NCI-H1694 (cell line): ENCODE results near the gene ME3.

Experiments
- DNase-seq: peaks from one replicate; lab custom pipeline; 2025; lab: John Stamatoyannopoulos, UW

The ME3 gene

GRCh38 chr11:86692746-86693145, 20.3 kb upstream of the ME3 start:
- DNase-seq: no peak

GRCh38 chr11:86692317-86692716, 19.9 kb upstream of the ME3 start:
- DNase-seq: no peak

DNA sequence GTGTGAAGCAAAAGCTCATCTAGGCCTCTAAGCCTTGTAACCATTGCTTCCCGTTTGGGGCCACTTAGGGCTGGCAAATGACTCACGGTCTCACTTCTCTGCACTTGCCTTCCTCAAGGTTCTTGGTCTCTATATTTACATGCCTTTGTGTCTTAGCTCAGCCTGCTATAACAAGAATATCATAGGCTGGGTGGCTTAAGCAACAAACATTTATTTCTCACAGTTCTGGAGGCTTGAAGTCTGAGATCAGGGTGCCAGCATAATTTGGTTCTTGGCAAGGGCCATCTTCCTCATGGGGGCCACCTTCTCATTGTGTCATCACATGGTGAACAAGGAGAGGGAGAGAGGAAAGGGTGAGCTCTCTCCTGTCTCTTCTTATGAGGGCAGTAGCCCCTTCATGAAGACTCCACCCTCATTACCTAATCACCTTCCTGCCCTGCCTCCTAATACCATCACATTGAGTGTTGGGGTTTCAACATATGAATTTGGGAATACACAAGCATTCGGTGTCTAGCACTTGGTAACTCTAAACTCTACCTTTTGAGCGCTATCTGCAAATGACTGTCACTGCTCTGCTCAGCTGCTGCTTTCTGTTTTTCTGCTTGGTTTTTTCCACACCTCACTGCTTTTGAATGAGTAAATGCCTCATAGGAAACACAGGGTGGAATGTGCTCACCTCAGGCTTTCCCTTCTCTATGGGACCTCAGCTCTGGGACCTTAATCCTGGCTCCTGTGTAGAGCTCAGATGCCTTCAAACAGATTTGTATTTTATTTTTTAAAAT, 16.2 kb upstream of the ME3 start:
- no peak for DNase-seq

- no peak for DNase-seq
Measured at GRCh38 chr11:86687185-86687778, 14.9 kb upstream of the ME3 start.

DNA sequence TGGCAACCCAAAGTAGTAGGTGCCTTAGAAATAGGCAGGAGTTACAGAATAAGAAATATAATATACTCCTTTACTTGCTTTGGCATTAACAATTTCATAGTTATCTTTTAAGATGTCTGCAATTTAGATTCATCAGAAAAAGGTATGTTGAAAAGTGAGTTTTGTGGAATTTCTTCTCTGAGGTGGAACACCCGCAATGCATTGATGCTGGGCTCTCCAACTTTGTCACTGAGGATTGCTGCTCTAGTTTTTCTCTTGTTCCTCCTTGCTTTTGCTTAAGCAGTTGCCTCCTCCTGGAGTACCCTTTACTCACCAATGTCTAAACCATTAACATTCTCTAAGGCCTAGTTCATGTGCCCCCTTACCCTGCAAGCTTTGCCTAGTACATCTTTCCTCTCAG, 14.1 kb upstream of the ME3 start:
- DNase-seq: no peak

- no peak for DNase-seq
Measured at GRCh38 chr11:86681483-86681756, 9.0 kb upstream of the ME3 start.

DNA sequence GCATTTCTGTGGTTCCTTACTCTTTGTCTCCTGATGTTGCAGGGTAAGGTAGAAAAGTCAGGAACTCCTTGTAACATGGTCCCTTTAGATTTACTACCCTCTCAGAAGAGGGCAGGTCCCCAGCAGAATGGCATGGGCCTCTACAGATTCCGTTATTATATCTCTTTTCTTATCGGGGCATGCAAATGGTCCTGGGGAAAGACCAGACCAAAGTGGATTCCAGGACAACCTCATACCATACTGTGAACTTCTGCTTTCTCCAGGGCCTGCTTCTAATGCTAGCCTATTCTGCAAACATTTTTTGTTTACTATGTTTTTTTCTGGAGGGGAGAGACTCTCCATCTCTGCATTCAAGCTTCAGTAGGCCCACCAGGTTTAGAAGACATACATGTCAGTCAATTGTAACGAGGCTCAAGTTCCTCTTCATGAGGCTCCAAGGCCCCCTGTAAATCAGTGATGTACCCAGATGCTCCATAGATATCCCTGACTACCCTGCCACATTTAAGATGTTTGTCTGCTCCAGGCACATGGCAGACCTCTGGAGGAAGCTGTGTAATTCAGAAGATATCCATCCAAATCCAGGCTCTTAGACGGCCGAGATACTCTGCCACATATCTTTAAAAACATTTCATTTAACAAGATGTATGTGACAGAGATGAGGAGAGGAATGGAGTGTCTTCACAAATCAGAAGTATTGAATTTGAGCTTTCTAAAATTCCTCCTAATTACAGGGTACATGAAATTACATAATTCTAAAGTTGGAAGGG, 8.5 kb upstream of the ME3 start:
- no peak for DNase-seq

- no peak for DNase-seq
Measured at GRCh38 chr11:86678823-86679222, 6.4 kb upstream of the ME3 start.

DNA sequence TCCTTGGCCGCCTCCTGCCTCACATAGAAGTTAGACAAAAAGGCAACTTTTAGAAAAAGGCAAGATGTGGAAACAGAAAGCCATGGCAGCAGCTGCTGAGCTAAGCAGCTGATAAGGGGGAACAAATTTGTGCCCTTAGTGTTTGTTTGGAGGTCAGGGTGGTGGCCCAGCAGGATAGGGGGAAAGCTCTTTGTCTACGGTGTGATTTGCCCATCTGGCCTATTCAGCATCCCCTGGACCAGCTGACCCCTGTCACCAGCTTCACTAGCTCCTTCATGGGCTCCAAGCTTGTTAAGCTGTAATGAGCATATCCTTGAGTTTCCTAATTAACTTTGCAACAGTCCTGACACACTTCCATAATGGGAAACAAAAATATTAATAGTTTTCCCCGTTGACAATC, 5.9 kb upstream of the ME3 start:
- DNase-seq: no peak

DNA sequence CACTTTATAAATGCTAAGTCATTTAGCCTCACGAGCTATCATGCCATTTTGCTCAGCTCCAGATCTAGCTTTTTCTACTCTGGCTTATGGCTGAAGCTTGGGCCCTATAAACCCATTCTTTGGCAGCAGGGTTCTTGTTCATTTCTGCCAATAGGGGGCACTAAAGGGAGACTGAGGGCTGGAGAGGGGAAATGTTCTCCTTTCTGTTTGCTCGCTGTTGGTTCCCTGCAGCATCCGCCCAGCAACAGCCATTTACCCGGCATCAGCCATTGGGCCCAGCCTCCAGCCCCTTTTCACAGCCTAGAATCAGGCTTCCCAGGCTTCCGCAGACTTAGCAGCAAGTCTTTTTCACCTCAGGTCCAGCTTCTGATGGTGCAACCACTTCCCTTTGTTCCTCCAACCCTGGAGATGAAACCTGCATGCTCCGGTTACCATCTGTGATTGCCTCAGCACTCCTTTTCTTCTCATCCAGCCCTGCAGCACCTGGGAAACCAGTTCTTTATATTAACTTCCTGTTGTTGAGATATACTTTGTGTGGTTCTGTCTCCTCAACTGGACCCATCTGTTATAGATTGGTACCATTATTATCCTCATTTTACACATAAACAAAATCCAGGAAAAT, 4.2 kb upstream of the ME3 start:
- DNase-seq: peak; percentile 11

DNA sequence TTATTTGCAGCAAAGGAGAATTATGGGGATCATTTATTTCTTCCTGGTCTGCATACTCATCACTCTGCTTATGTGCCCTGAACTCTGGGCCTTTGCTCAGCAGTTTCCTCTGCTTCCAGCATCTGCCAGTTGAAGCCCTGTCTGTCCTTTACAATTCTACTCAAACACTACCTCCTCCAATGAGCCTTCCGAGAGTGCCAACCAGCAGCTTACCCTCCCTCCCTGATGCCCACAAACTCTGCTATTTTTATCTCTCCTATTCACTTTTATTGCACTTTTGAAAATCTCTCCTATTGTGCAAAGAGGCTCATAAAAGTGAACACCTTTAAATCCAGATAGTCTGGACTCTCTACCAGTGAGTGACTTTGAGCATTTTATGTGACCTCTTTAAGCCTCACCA, 3.6 kb upstream of the ME3 start:
- no peak for DNase-seq

DNA sequence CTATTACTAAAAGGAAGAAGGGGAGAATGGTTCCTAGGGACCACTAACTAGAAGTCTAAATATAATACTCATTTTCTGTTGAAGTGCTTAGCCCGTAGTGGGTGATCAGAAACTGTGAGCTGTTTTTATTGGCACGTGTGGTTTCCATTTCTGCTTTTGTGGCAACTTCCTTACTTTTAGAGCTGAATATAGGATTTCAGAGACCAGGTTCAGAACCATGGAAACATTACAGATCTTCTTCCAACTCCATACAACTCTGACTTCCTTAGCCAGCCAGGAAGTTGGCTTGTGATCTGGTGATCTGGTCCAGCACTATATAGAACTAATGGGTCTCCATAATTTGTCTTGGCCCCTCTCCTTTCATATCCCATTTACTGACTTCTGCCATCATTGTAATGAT, 2.6 kb upstream of the ME3 start:
- DNase-seq: no peak

DNA sequence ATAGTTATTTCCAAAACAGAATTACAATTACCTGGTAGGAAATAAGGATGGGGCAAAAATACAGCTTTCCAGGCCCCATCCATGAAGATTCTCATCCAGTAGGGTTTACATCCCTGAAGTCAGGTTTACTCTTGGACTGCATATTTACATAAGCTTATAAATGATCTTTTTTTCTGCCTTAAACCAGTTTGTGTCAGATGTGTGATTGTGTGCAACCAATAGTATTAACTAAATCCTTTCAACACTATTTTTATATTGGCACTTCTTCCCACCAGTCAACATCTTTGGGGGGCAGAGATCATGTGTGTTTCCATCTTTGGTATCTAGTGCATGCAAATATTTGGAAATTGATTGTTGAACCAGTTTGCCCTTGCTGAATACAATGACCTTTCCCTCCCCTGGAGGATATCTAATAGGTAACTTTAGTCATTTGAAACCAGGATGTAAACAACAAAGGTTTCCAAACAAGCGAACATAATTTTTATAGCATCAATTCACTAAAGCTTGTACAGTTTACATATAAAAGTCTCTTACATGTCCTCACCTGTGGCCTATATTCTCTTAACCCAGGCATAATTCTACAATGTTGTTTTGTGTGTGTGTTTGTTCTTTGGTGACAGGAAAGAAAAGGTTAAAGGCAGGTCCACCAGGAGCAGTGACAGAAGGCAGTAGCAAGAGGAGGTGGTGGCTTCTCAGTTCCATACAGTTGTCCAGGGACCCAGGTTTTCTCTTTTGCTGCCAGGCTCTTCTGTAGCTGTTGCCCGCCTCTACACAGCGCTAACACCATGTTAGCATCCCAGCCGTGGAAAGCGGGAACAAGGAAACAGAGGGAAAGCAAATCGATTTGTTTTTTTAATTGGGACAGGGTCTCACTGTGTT, 1.7 kb upstream of the ME3 start:
- DNase-seq: no peak

DNA sequence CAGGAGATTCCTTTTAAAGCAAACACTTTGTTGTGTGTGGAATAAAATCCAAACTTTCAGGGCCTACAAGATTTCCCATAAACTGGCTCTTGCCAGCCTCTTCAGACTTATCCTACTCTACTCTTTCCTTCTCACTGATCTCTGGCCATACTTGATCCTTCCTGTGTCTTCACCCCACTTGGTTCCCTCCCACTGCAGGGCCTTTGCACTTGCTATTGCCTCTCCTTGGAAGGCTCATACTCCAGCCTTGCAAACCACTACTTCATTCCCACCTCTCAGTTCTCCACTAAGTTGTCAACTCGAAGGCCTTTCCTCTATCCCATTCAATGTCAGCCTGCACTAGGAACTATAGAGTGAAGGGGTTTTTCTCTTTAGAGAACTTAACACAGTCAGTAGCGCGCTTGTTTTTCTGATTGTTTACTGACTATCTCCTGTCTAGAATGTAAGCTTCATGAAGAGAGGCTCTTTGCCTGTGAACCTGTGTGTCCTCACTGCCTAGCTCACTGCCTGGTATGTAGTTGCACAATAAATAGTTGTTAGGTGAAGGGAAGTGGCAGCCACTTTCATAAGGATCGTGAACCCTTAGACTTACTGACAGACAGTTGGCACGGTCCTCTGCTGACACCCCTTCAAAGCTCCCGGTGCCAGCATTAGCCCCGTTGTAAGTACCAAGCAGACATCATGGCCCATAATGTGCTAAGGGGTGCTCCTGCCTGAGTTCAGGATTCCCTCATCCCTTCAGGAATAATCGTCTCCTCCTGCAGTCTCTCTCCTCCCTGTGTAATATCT, 833 bp upstream of the ME3 start:
- no peak for DNase-seq

- DNase-seq: peak; percentile 12
Measured at GRCh38 chr11:86671531-86672006, 847 bp downstream of the ME3 start.

- DNase-seq: no peak
Measured at GRCh38 chr11:86670911-86671310, 1.5 kb downstream of the ME3 start.

GRCh38 chr11:86670181-86670580, 2.2 kb downstream of the ME3 start:
- DNase-seq: no peak

DNA sequence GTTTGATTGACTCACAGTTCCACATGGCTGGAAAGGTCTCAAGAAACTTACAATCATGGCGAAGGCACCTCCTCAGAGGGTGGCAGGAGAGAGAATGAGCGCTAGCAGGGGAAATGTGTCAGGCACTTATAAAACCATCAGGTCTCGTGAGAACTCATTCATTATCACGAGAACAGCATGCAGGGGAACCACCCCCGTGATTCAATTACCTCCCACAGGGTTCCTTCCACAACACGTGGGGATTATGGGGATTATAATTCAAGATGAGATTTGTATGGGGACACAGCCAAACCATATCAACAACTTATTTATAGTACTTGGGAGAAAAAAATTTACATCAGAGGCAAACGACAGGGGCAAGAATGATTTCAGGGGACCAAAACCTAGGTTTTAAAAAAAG, 3.0 kb downstream of the ME3 start:
- DNase-seq: no peak

DNA sequence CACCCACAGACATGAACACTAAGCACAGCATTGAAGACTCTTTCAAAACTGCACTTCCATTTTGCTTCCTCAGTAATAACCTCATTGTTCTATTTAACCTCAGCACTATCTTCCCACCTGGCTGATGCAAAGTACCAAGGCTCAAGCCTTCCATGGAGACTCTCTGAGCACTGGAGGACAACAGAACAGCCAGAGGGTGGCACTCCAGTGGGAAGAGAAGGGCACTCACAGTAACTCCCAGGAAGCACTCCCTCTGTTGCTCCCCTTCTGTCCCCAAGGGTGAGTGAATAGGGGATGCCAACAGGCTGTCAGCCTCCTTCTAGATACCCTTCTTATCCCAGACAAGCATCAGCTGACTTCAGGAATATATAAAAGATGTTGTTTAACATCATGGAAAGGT, 3.5 kb downstream of the ME3 start:
- DNase-seq: no peak

DNA sequence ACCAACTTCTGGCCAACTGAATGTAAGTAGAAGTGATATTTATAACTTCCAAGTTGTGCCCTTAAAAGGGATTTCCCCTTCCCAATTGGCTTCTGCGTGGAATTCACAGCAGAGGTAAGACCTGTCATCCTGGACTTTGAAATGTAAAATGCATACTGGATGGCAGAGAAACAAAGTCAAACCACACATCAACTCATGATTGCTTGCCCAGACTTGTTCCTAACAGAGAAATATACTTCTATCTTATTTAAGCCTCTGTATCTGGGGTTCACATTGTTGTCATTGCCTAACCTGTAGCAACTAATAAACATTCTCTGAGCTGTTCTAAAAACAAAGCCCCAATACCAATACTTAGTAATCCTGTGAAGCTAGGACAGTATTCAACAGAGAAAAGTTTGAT, 6.2 kb downstream of the ME3 start:
- no peak for DNase-seq

DNA sequence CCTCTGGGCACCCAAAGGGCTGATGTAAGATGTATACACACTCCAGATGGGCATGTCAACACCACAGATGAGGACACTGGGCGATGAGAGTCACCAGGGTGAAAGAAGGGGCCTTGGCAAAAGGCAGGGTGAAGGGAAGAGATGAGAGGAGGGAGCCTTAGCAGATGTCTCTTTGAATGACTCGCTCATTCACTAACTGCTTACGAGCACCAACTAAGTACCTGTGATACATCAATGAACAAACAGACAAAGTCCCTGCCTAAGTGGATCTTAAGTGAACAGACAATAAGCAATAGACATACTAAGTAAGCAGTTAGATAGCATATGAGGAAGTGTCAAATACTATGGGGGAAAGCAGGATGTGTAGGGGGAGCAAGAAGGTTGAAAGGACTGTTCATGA, 7.5 kb downstream of the ME3 start:
- no peak for DNase-seq
